Activated naive CD4-positive, alpha-beta T cell treated with anti-CD3 and anti-CD28 coated beads, Interleukin-2, amount 10 ng/mL, durations not matched to agents 7 days and 5 days (primary cell): ENCODE results near the gene NRCAM.

Experiments
- CTCF ChIA-PET: fragments of 350-600 bp; sonication (Branson Sonifier 250); formaldehyde crosslinking; loops from one replicate; lab custom pipeline; 2021; ENCODE audit warnings: antibody characterized with exemption; lab: Charles Lee
- DNase-seq: peaks from one replicate; pipeline ENCODE4 v3.0.0-alpha.2; 2020
- H3K27ac Mint-ChIP-seq: one replicate; pipeline ENCODE4 v1.8.0; 2021; ENCODE audit warnings: mild to moderate bottlenecking, moderate library complexity, mixed read lengths
- H3K27me3 Mint-ChIP-seq: one replicate; pipeline ENCODE4 v1.8.0; 2021; ENCODE audit warnings: mild to moderate bottlenecking, mixed read lengths
- H3K36me3 Mint-ChIP-seq: one replicate; pipeline ENCODE4 v1.8.0; 2021; ENCODE audit warnings: mixed read lengths
- H3K4me1 Mint-ChIP-seq: one replicate; pipeline ENCODE4 v1.8.0; 2021; ENCODE audit warnings: mixed read lengths
- H3K4me3 Mint-ChIP-seq: one replicate; pipeline ENCODE4 v1.8.0; 2021; ENCODE audit warnings: mild to moderate bottlenecking, moderate library complexity, mixed read lengths
- H3K9me3 Mint-ChIP-seq: one replicate; pipeline ENCODE4 v1.8.0; 2021; ENCODE audit warnings: mixed read lengths

The NRCAM gene

GRCh38 chr7:108425714-108426275 is 30.4 kb downstream of the NRCAM start:
- no peak for DNase-seq
- H3K27me3 Mint-ChIP-seq, result peaks cover 6% of the 10 kb centered on the region
- H3K4me1 Mint-ChIP-seq, result no peaks in the 10 kb centered on the region
- H3K36me3 Mint-ChIP-seq, result no peaks in the 10 kb centered on the region
- H3K27ac Mint-ChIP-seq, result no peak overlapping the region
- CTCF ChIA-PET, result no interaction called here
- H3K9me3 Mint-ChIP-seq, result no peaks in the 10 kb centered on the region
- no peak overlapping the region for H3K4me3 Mint-ChIP-seq

GRCh38 chr7:108424013-108424412 is 32.2 kb downstream of the NRCAM start:
- Mint-ChIP-seq H3K4me3 (no peak overlapping the region), H3K4me1 (no peaks in the 10 kb centered on the region), H3K9me3 (no peaks in the 10 kb centered on the region), H3K27ac (no peak overlapping the region), H3K27me3 (peaks cover 6% of the 10 kb centered on the region), H3K36me3 (no peaks in the 10 kb centered on the region)
- DNase-seq, result no peak
- CTCF ChIA-PET, result interaction anchor here (0.9 to 1.4 kb wide), 4 partner anchors 9 to 31 kb away, joined by 3 to 4 read pairs (median 3); no protein-coding TSS in a partner anchor

GRCh38 chr7:108423089-108423989 is 32.9 kb downstream of the NRCAM start:
- Mint-ChIP-seq H3K4me1 (no peaks in the 10 kb centered on the region), H3K36me3 (no peaks in the 10 kb centered on the region), H3K4me3 (no peak overlapping the region), H3K9me3 (no peaks in the 10 kb centered on the region), H3K27me3 (peaks cover 6% of the 10 kb centered on the region), H3K27ac (no peak overlapping the region)
- DNase-seq, result no peak
- CTCF ChIA-PET, result interaction anchor here (0.7 to 1.4 kb wide), 4 partner anchors 10 to 31 kb away, joined by 3 to 4 read pairs (median 3); no protein-coding TSS in a partner anchor

GRCh38 chr7:108421720-108422331 is 34.4 kb downstream of the NRCAM start:
- Mint-ChIP-seq H3K27ac (no peak overlapping the region), H3K9me3 (no peaks in the 10 kb centered on the region), H3K27me3 (peaks cover 3% of the 10 kb centered on the region), H3K4me1 (no peaks in the 10 kb centered on the region), H3K36me3 (no peaks in the 10 kb centered on the region), H3K4me3 (no peak overlapping the region)
- DNase-seq, result no peak
- CTCF ChIA-PET, result no interaction called here

GRCh38 chr7:108419961-108420908 is 36.0 kb downstream of the NRCAM start:
- DNase-seq, result no peak
- no peaks in the 10 kb centered on the region for H3K9me3 Mint-ChIP-seq
- peaks cover 7% of the 10 kb centered on the region for H3K4me1 Mint-ChIP-seq
- no peaks in the 10 kb centered on the region for H3K36me3 Mint-ChIP-seq
- H3K27ac Mint-ChIP-seq, result no peak overlapping the region
- H3K27me3 Mint-ChIP-seq, result peaks cover 3% of the 10 kb centered on the region
- no peak overlapping the region for H3K4me3 Mint-ChIP-seq
- CTCF ChIA-PET, result interaction anchor here (1.0 kb wide), 1 partner anchor 10 kb away, joined by 3 read pairs; no protein-coding TSS in a partner anchor

- no peak for DNase-seq
- no peak overlapping the region for H3K27ac Mint-ChIP-seq
- H3K36me3 Mint-ChIP-seq, result no peaks in the 10 kb centered on the region
- no peaks in the 10 kb centered on the region for H3K9me3 Mint-ChIP-seq
- H3K4me1 Mint-ChIP-seq, result peaks cover 7% of the 10 kb centered on the region
- H3K27me3 Mint-ChIP-seq, result peaks cover 6% of the 10 kb centered on the region
- CTCF ChIA-PET, result no interaction called here
- no peak overlapping the region for H3K4me3 Mint-ChIP-seq
These were observed 37.3 kb downstream of the NRCAM start for GRCh38 chr7:108418946-108419345.

GRCh38 chr7:108417926-108418325 is 38.3 kb downstream of the NRCAM start:
- peaks cover 7% of the 10 kb centered on the region for H3K4me1 Mint-ChIP-seq
- H3K9me3 Mint-ChIP-seq, result no peaks in the 10 kb centered on the region
- no peak for DNase-seq
- no peak overlapping the region for H3K27ac Mint-ChIP-seq
- H3K4me3 Mint-ChIP-seq, result no peak overlapping the region
- peaks cover 8% of the 10 kb centered on the region for H3K27me3 Mint-ChIP-seq
- CTCF ChIA-PET, result no interaction called here
- H3K36me3 Mint-ChIP-seq, result no peaks in the 10 kb centered on the region

GRCh38 chr7:108417144-108417543 is 39.1 kb downstream of the NRCAM start:
- no peaks in the 10 kb centered on the region for H3K9me3 Mint-ChIP-seq
- no peak overlapping the region for H3K4me3 Mint-ChIP-seq
- DNase-seq, result no peak
- CTCF ChIA-PET, result no interaction called here
- peaks cover 8% of the 10 kb centered on the region for H3K27me3 Mint-ChIP-seq
- peaks cover 7% of the 10 kb centered on the region for H3K4me1 Mint-ChIP-seq
- no peak overlapping the region for H3K27ac Mint-ChIP-seq
- H3K36me3 Mint-ChIP-seq, result no peaks in the 10 kb centered on the region

GRCh38 chr7:108415821-108416536 is 40.3 kb downstream of the NRCAM start:
- Mint-ChIP-seq H3K27me3 (peaks cover 8% of the 10 kb centered on the region), H3K4me3 (no peak overlapping the region), H3K4me1 (peaks cover 7% of the 10 kb centered on the region), H3K36me3 (no peaks in the 10 kb centered on the region), H3K9me3 (no peaks in the 10 kb centered on the region), H3K27ac (no peak overlapping the region)
- no peak for DNase-seq
- CTCF ChIA-PET, result no interaction called here

- no peak for DNase-seq
- Mint-ChIP-seq H3K27me3 (peaks cover 8% of the 10 kb centered on the region), H3K4me1 (peaks cover 7% of the 10 kb centered on the region), H3K27ac (no peak overlapping the region), H3K36me3 (no peaks in the 10 kb centered on the region), H3K4me3 (no peak overlapping the region), H3K9me3 (no peaks in the 10 kb centered on the region)
- CTCF ChIA-PET, result no interaction called here
These were observed 41.2 kb downstream of the NRCAM start for GRCh38 chr7:108415084-108415483.

GRCh38 chr7:108413782-108414492 is 42.3 kb downstream of the NRCAM start:
- no peaks in the 10 kb centered on the region for H3K36me3 Mint-ChIP-seq
- H3K27ac Mint-ChIP-seq, result no peak overlapping the region
- peaks cover 7% of the 10 kb centered on the region for H3K4me1 Mint-ChIP-seq
- CTCF ChIA-PET, result no interaction called here
- no peak for DNase-seq
- H3K4me3 Mint-ChIP-seq, result no peak overlapping the region
- no peaks in the 10 kb centered on the region for H3K9me3 Mint-ChIP-seq
- peaks cover 8% of the 10 kb centered on the region for H3K27me3 Mint-ChIP-seq

GRCh38 chr7:108413337-108413736 is 42.9 kb downstream of the NRCAM start:
- Mint-ChIP-seq H3K4me1 (peaks cover 7% of the 10 kb centered on the region), H3K27me3 (peaks cover 12% of the 10 kb centered on the region), H3K4me3 (no peak overlapping the region), H3K27ac (no peak overlapping the region), H3K9me3 (no peaks in the 10 kb centered on the region), H3K36me3 (no peaks in the 10 kb centered on the region)
- no peak for DNase-seq
- CTCF ChIA-PET, result no interaction called here

- CTCF ChIA-PET, result interaction anchor here (0.6 to 1.4 kb wide), 2 partner anchors 88 to 636 kb away, joined by 4 read pairs; no protein-coding TSS in a partner anchor
These were observed 47.1 kb downstream of the NRCAM start for GRCh38 chr7:108409146-108409545.

More at GRCh38 chr7:108409146-108409545, 47.1 kb downstream of the NRCAM start:
- no peaks in the 10 kb centered on the region for H3K36me3 Mint-ChIP-seq
- DNase-seq, result no peak
- peaks cover 11% of the 10 kb centered on the region for H3K27me3 Mint-ChIP-seq
- H3K4me3 Mint-ChIP-seq, result no peak overlapping the region
- no peaks in the 10 kb centered on the region for H3K4me1 Mint-ChIP-seq
- H3K9me3 Mint-ChIP-seq, result no peaks in the 10 kb centered on the region
- H3K27ac Mint-ChIP-seq, result no peak overlapping the region
